Ovary (tissue), 9 donors: Measurements from ENCODE around the gene KRT9. TPM values are rescaled to one million over a fixed set of nuclear protein-coding genes. Genes with fewer than 3 reads are reported as not detected.
"Not testable (repeated sequence)": the region's sequence is repeated elsewhere in the genome, so short reads cannot be mapped to it uniquely, and the experiment has no call there.

Experiments
- DNase-seq, 5 donors: peaks; one replicate each; pipeline ENCODE4 v3.0.0-alpha.2; 2019 to 2020
- H3K27ac ChIP-seq, 2 donors: fragments of 200-600 bp; one replicate each; pipeline versions ENCODE4 v1.5.1 to v1.8.0; 2019 to 2022
- H3K27me3 ChIP-seq: fragments of 200-600 bp; one replicate; pipeline ENCODE4 v1.8.0; 2022
- H3K36me3 ChIP-seq: fragments of 200-600 bp; sonication (generic); one replicate; pipeline ENCODE4 v1.5.1; 2019
- H3K4me1 ChIP-seq: one replicate; pipeline ENCODE4 v1.8.1; 2013; ENCODE audit warnings: mild to moderate bottlenecking, moderate library complexity; ENCODE audit not compliant: insufficient read depth
- H3K4me3 ChIP-seq: fragments of 200-600 bp; sonication (generic); one replicate; pipeline ENCODE4 v1.5.1; 2017
- H3K9me3 ChIP-seq, 2 donors: fragments of 200-600 bp in 1 of 2; sonication (generic) in 1 of 2; one replicate each; pipeline versions ENCODE4 v1.5.1 to v1.8.1; 2013 to 2019; ENCODE audit warnings: mild to moderate bottlenecking in 1 of 2, moderate library complexity in 1 of 2
- CTCF ChIP-seq, 3 donors: fragments of 450-650 bp in 2 of 3; fragments of 200-600 bp in 1 of 3; IDR thresholded peaks; one replicate each; pipeline versions ENCODE4 v1.5.1 to v1.8.0; 2016 to 2022; ENCODE audit warnings: antibody characterized with exemption in 3 of 3, mild to moderate bottlenecking in 1 of 3
- EP300 ChIP-seq: sonication (generic); formaldehyde crosslinking; IDR thresholded peaks from one replicate; pipeline ENCODE4 v1.6.1; 2017; ENCODE audit warnings: antibody characterized with exemption
- POLR2A ChIP-seq: fragments of 450-650 bp; IDR thresholded peaks from one replicate; pipeline ENCODE4 v1.6.1; 2017; ENCODE audit warnings: antibody characterized with exemption, mild to moderate bottlenecking, moderate library complexity
- WGBS, 3 donors: extraction: QIAGEN DNeasy Blood & Tissue Kit in 1 of 3; methylation state at CpG; one replicate each; pipeline versions ENCODE4 v1.1.5 to v1.1.7; 2013 to 2017; 5-methylcytosine and 5-hydroxymethylcytosine counted together
- intact Hi-C, 4 donors: fragments of 100-400 bp; cut with DNase I; formaldehyde crosslinking; loops; one replicate each; pipeline versions ENCODE4 v1.11.0 to v1.15.1; 2022 to 2023
- polyA plus RNA-seq, 2 donors: library from polyadenylated mRNA; stranded (reverse); fragments of 200-250 nt in 1 of 2; fragments of 350-450 nt in 1 of 2; fragmentation: Illumina TruSeq in 1 of 2; extraction: RNeasy Lipid Tissue Mini Kit (QIAGEN cat#74804) in 1 of 2; gene quantifications; one replicate each; pipeline ENCODE4 v1.2.3, GENCODE V29; 2013 to 2014
- total RNA-seq, 7 donors: library from RNA; depleted of rRNA in 2 of 7; stranded (reverse); fragments of >200 nt in 2 of 7; fragmentation: NEBNext Ultra II Directional in 3 of 7; extraction: Animal tissue kit (Norgen Biotek cat#: 25700) in 3 of 7; gene quantifications; one replicate each; pipeline versions ENCODE4 v1.1.0 to v1.2.4, GENCODE V29; 2016 to 2023
- donor health status: DM: no; HTN: no; CAD: no; lungs with moderate emphysema.
- donor health status: DM: no; HTN: no; CAD: no.
- donor health status: Bipolar disorder and iron deficiency.
- donor health status: DM: yes; HTN: yes; CAD: no.
- donor health status: DM: no; HTN: no; CAD: no.
- donor health status: DM: yes; HTN: yes; CAD: no.

KRT9 gene
- total and polyA plus RNA-seq, 9 donors = not detected

GRCh38 chr17:41586863-41587495, 15.1 kb upstream of the KRT9 start, which contains the start of gene KRT14:
TSS of gene KRT14 (minus strand) at chr17:41586895. CDS start at chr17:41586834, 61 bp downstream.
- WGBS, 3 donors = 73 to 81% (median 74%) methylated on average over 15 of the region's 15 CpGs
- Histone ChIP-seq H3K36me3 (no peaks in the 10 kb centered on the region), H3K4me3 (no peak within 1 kb of the TSS), H3K27ac (no peak within 1 kb of the TSS), H3K9me3 (no peaks in the 10 kb centered on the region), H3K4me1 (no peaks in the 10 kb centered on the region), H3K27me3 (no peaks in the 10 kb centered on the region)
- TF ChIP-seq EP300 (no peak), CTCF (IDR thresholded peaks at IDR 0.05) (no peak), POLR2A (no peak)
- DNase-seq = no peak
- intact Hi-C loops = no loop called here

GRCh38 chr17:41585301-41586056, 13.6 kb upstream of the KRT9 start:
- Histone ChIP-seq H3K36me3 (no peaks in the 10 kb centered on the region), H3K9me3 (no peaks in the 10 kb centered on the region), H3K27ac (no peak overlapping the region), H3K4me1 (no peaks in the 10 kb centered on the region), H3K4me3 (no peak overlapping the region), H3K27me3 (no peaks in the 10 kb centered on the region)
- intact Hi-C loops = no loop called here
- DNase-seq = no peak
- TF ChIP-seq EP300 = no peak
- WGBS, 3 donors = 73 to 81% (median 79%) methylated on average over 5 of the region's 5 CpGs

GRCh38 chr17:41584331-41584927, 12.6 kb upstream of the KRT9 start:
- H3K9me3 ChIP-seq, intact Hi-C loops, H3K36me3 ChIP-seq, H3K4me3 ChIP-seq, H3K4me1 ChIP-seq, H3K27ac ChIP-seq, DNase-seq, H3K27me3 ChIP-seq: not testable (repeated sequence)
- WGBS, 3 donors = 86 to 87% (median 87%) methylated on average over 8 of the region's 8 CpGs

DNA sequence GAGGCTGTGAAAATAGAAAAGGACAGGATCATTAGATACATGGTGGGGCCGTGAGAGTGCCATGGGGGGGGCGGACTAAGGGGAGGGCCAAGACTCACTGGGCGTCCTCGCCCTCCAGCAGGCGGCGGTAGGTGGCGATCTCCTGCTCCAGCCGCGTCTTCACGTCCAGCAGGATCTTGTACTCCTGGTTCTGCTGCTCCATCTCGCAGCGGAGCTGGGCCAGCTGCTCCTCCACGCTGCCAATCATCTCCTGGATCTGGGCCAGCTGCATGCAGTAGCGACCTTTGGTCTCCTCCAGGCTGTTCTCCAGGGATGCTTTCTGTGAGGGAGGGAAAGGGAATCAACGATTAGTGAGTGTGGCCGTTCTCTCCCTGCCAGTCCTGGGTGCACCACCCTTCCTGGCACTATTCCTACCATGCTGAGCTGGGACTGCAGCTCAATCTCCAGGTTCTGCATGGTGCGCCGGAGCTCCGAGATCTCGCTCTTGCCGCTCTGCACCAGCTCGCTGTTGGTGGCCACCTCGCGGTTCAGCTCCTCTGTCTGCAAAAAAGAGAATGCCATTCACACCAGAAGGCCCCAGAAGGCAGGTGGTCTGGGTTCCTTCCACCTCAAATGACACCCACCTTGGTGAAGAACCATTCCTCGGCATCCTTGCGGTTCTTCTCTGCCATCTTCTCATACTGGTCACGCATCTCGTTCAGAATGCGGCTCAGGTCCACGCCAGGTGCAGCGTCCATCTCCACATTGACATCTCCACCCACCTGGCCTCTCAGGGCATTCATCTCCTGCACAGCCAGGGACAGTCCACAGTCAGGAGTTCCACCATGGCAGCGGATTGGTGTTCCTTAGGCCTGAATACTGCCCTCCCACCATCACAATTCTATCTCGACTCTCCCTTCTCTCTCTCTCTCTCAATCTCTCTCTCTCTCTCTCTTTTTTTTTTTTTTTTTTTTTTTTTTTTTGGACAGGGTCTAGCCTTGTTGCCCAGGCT, 11.6 kb upstream of the KRT9 start:
- H3K9me3 ChIP-seq = no peaks in the 10 kb centered on the region
- no peaks in the 10 kb centered on the region for H3K27me3 ChIP-seq
- TF ChIP-seq EP300 = no peak
- no peak for TF ChIP-seq CTCF (IDR thresholded peaks at IDR 0.05)
- TF ChIP-seq POLR2A = no peak
- WGBS, 3 donors = 76 to 83% (median 82%) methylated on average over 33 of the region's 33 CpGs
- H3K36me3 ChIP-seq = no peaks in the 10 kb centered on the region
- no peak overlapping the region for H3K27ac ChIP-seq
- no peak overlapping the region for H3K4me3 ChIP-seq
- H3K4me1 ChIP-seq = no peaks in the 10 kb centered on the region
- intact Hi-C loops = loop anchor here in 1 of 4 donors (2.0 kb wide), 1 partner anchor 19 kb away; no protein-coding TSS in a partner anchor
- no peak for DNase-seq

DNA sequence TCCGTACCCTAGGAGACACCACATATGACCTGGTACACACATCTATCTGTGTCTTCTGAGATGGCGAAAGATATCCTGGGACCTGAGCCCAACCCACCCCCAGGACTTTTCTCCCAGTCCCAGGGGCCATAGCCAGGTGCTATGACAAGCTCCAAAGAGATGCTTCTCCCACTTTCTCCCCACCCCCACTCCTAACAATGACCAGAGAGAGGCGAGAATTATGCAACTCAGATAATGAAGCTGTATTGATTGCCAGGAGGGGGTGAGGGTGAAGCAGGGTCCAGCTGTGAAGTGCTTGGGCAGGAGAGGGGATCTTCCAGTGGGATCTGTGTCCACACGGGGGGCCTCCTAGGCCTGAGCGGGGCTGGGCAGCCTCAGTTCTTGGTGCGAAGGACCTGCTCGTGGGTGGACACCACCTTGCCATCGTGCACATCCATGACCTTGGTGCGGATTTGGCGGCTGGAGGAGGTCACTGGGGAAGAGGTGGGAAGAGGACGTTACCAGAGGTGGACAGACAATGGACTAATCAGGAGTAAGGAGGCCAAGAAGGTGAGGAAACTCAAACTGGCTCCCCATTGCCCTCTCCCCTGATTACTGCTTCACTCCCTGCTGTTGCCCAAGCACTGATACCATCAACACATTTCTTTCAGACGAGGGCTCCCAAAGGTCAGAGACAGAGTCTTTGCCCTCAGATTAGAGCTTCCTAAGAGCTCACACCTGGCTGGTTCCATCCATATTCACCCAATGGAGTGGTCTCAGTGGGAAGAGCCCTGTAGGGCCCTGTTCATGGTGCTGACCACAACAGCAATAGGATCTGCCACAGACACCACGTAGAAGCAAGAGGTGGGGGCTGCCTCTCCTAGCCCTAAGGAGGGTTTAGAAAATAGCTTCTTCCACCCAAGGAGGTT, 10.5 kb upstream of the KRT9 start:
- not testable (repeated sequence) for H3K4me3 ChIP-seq, H3K9me3 ChIP-seq, DNase-seq, H3K36me3 ChIP-seq, H3K4me1 ChIP-seq, H3K27me3 ChIP-seq, H3K27ac ChIP-seq
- 79 to 86% (median 86%) methylated on average over 13 of the region's 13 CpGs for WGBS, 3 donors
- intact Hi-C loops = loop anchor here in 1 of 4 donors (2.0 kb wide), 1 partner anchor 20 kb away; no protein-coding TSS in a partner anchor
